Measurements from ENCODE around the gene KRTAP10-1. TPM values are rescaled to one million over a fixed set of nuclear protein-coding genes. Genes with fewer than 3 reads are reported as not detected.

KRTAP10-1 gene
- not detected for total RNA-seq

GRCh38 chr21:44539991-44540666 lies at the start of gene KRTAP10-1:
TSS of gene KRTAP10-1 (minus strand) at chr21:44540195. CDS start at chr21:44540150, 45 bp downstream.

DNA sequence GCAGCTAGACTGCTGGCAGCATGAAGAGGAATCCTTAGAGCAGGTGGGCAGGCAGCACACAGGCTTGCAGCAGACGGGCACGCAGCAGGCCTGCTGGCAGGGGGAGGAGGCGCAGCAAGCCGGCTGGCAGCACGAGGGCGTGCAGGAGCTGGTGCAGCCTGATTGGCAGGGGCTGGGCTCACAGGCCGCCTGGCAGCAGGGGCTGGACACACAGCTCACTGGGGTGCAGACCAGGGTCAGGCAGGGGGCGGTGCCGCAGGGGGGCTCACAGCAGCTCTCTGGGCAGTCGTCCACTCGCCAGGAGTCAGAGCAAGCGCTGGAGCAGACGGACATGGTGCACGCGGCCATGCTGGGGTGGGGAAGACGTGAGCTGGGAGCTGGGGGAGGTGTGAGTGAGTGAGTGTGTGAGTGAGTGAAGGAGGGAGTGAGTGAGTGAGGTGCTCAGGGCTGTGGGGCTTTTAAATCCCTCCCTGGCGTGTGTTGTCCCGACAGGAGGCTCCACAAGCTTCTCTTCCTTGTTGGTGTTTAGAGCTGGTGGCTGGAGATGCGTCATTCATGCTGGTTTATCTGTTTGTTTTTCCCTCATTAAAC lies 40.3 kb upstream of the KRTAP10-1 start, which contains the start of gene KRTAP10-5:
Gene KRTAP10-5 (minus strand): TSS at position 374 of the 591 bp plus-strand sequence. CDS start 26 bp downstream, at position 348.

GRCh38 chr21:44573630-44574456 lies 33.8 kb upstream of the KRTAP10-1 start, which contains the start of gene KRTAP10-4:
TSS of gene KRTAP10-4 (plus strand) at chr21:44573729. CDS start at chr21:44573759, 30 bp downstream.

DNA sequence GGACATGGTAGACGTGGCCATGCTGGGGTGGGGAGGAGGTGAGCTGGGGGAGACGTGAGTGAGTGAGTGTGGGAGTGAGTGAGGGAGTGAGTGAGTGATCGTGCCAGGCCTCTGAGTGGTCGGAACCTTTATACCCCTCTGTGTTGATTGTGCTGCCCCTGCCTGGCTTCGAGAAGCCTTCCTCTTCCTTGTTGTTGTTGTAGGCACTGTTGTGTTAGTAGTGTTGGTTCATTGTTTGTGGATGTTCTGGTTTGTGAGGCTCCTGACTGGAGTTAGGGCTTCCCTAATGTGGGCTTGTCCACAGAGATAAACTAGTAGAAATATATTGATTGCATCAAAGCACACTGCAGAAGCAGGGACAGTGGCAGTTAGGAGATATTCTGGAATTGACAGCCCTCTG lies 18.7 kb upstream of the KRTAP10-1 start, which contains the start of gene KRTAP10-3:
Gene KRTAP10-3 (minus strand): TSS at position 101 of the 400 bp plus-strand sequence. CDS start 80 bp downstream, at position 21.

DNA sequence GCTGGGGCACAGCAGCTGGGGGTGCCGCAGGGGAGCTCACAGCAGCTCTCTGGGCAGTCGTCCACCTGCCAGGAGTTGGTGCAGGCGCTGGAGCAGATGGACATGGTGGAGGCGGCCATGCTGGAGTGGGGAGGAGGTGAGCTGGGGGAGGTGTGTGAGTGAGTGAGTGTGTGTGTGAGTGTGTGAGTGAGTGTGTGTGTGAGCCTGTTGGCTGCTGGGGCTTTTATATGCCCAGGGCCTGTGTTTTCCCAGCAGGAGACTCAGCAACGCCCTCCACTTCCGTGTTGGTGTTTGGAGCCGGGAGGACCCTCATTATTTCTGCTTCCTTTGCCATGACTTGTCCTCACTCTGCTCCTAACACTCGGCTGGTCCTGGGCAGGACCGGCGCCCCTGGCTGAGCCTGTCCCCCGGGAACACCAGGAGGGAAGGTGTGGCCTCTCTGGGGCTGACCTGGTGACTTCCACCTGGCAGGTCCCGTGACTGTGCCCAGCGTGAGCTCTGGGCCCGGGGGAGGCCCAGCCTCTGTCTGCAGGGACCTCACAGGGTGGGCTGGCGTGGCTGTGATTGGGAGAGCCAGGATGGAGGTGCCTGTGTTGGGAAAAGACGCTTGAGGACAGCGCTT lies 11.5 kb upstream of the KRTAP10-1 start, which contains the start of gene KRTAP10-2:
Gene KRTAP10-2 (minus strand): TSS at position 166 of the 622 bp plus-strand sequence. CDS start 47 bp downstream, at position 119.

Other genes with a start within 250 kb of the KRTAP10-1 start
- 133 TPM for gene PFKL, start 240.1 kb downstream of the KRTAP10-1 start, total RNA-seq
- 10.4 TPM for gene CFAP410, start 200.8 kb downstream of the KRTAP10-1 start, total RNA-seq
- gene TRPM2, start 186.6 kb downstream of the KRTAP10-1 start, total RNA-seq = 9.2 TPM
- gene LRRC3, start 84.7 kb downstream of the KRTAP10-1 start, total RNA-seq = 5.8 TPM
- gene KRTAP10-2, start 11.3 kb upstream of the KRTAP10-1 start, total RNA-seq = not detected
- gene KRTAP10-3, start 18.6 kb upstream of the KRTAP10-1 start, total RNA-seq = not detected
- gene KRTAP10-4, start 33.5 kb upstream of the KRTAP10-1 start, total RNA-seq = not detected
- not detected for gene KRTAP10-5, start 40.4 kb upstream of the KRTAP10-1 start, total RNA-seq
- not detected for gene KRTAP10-6, start 52.3 kb upstream of the KRTAP10-1 start, total RNA-seq
- not detected for gene KRTAP10-7, start 60.4 kb upstream of the KRTAP10-1 start, total RNA-seq
- gene KRTAP10-8, start 71.9 kb upstream of the KRTAP10-1 start, total RNA-seq = not detected
- not detected for gene KRTAP10-9, start 86.9 kb upstream of the KRTAP10-1 start, total RNA-seq
- gene KRTAP10-10, start 97.2 kb upstream of the KRTAP10-1 start, total RNA-seq = not detected
- not detected for gene KRTAP10-11, start 106.2 kb upstream of the KRTAP10-1 start, total RNA-seq
- gene KRTAP12-4, start 114.5 kb upstream of the KRTAP10-1 start, total RNA-seq = not detected
- gene KRTAP12-3, start 117.7 kb upstream of the KRTAP10-1 start, total RNA-seq = not detected
- gene KRTAP12-2, start 126.7 kb upstream of the KRTAP10-1 start, total RNA-seq = not detected
- not detected for gene KRTAP12-1, start 142.0 kb upstream of the KRTAP10-1 start, total RNA-seq
- not detected for gene KRTAP10-12, start 157.0 kb upstream of the KRTAP10-1 start, total RNA-seq
- gene TSPEAR, start 171.4 kb upstream of the KRTAP10-1 start, total RNA-seq = 0.23 TPM

All from diencephalon (tissue), 1 donor.